Epidermal melanocyte (primary cell): ENCODE measurements around the gene GPRC5D.

ENCODE experiments used
- DNase-seq: peaks from one replicate; pipeline ENCODE4 v3.0.0; 2011; ENCODE audit warnings: low spot score; ENCODE audit not compliant: insufficient read length

Gene GPRC5D

DNA sequence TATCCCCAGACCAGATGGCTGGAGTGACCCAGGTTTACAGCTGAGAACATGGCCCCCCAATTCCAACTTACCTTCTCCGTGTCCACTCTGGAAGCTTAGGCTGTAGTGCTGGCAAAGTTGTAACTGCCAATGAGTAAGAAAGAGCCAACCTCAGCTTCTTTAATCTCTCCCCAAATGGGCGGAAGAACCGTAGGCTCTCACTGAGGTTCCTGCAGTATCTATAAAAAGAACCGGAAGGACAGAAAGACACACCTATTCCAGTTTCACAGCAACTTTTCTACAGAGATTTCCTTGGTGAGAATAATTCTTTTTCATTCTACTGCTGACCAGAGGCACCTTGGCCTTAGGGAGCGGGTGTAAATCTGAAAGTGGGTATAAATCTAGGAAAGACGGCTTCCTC is at the start of gene GPRC5D:
Gene GPRC5D, minus strand, starts transcription at position 135 of the 400 bp plus-strand sequence. CDS start 1,786 bp downstream, outside the sequence.
- no peak for DNase-seq

DNA sequence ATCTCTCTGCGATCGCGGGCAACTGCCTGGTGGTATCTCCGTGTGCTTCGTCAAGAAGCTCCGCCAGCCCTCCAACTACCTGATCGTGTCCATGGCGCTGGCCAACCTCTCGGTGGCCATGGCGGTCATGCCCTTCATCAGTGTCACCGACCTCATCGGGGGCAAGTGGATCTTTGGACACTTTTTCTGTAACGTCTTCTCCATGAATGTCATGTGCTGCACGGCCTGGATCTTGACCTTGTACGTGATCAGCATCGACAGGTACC is 49.7 kb upstream of the GPRC5D start:
- no peak for DNase-seq

DNA sequence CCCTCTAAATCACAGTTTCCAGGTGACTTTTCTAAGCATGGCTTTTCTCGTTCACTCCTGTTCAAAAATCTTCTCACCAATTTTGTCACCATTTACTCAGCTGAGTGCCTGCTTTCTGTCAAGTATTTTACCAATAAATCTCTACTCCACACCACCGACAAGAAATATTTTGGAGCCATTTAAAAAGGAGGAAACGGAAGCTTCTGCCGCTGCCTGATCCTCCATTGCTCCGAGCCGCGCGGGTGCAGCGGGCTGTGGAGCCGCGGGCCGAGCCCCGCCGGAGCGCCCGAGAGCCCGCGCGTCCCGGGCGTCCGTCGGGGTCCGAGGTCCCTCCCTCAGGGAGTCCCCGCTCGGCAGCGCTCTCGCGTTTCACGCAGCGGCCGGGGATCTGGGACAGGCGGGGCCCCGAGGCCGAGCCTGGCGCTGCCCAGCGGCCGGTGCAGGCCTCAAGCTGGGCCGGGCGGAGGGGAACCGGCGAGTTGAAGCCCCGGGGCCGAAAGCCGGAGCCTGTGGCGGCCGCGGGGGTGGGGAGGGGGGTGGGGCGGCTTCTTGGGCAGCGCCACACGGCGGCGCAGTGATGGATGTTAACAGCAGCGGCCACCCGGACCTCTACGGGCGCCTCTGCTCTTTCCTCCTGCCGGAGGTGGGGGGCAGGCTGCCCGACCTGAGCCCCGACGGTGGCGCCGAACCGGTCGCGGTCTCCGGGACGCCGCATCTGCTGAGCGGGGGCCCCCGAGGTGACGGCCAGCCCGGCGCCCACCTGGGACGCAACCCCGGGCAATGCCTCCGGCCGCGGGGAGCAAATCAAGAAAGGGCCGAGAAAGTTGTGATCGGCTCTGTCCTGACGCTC is 49.2 kb upstream of the GPRC5D start:
- peak; percentile 65 for DNase-seq

DNA sequence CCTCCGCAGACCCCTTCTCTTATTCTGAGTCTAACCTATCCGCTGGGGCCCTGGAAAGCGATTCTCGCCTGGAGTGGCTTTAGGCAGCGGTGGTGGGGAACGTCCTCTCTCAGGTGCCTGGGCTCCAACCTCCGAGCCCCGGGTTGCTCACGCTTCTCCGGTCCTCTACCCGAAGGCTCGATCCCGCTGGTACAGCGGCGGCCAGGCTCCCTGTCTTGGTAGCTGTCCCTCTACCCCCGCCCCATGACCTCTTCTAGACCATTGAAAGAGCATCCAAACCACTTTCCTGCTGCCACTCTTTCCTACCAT is 48.6 kb upstream of the GPRC5D start:
- DNase-seq = no peak

DNA sequence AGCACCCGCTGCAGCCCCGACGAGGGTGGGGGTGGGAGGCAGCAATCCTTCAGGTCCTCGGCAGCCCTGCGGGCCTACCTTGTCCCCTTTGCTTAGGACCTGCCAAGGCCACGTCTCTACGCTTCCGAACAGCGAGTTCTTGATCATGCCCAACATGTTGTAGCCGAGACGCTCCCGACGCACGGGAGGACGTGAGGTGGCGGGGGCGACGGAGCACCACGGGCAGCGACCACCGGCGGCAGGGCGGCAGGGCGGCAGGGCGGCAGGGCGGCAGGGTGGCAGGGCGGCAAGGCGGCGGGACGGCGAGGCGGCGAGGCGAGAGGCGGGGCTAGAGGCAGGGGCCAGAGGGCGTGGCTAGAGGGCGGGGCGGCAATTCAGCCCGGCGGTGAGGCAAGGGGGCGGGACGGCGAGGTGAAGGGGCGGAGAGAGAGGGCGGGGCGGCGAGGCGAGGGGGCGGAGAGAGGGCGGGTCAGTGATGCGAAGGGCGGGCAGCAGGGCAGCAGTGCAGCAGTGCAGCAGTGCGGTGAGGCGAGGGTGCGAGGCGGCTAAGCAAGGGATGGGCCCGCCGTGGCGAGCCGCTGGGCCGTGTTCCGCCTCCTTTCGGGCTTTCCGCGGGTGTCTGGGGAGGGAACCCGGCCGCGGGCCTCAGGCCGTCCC is 48.1 kb upstream of the GPRC5D start, which contains the start of gene HEBP1:
Gene HEBP1, minus strand, starts transcription at position 307 of the 657 bp plus-strand sequence. Its CDS starts 151 bp downstream, at position 156.
- peak; percentile 81 for DNase-seq

DNA sequence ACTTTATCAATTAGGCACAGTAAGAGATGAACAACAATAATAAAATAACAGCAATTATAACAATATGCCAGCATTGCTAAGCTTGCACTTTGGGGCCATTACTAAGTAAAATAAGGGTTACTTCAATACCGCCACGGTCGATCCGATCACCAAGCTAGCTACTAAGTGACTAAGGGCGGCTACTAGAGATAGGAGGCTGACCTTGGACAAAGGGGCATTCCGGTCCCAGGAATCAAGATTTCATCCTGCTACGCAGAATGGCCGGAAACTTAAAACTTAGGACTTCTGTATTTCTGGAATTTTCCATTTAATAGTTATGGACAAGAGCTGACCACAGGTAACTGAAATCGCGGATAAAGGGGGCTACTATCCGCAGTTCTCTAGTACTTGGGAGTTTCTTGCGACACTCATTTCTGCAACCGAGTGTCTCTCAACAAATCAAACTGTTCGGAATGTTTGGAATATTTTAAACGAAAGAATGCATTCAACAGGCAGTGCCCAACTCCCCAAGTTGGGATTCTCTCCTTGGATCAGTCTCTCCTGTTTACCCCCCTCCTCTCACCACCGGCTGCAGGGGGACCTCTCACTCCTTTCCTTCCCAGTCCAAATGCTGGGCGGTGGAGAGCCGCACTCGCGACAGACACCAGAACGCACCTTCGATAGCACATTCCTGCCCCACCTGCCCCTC is 47.4 kb upstream of the GPRC5D start:
- DNase-seq = no peak

DNA sequence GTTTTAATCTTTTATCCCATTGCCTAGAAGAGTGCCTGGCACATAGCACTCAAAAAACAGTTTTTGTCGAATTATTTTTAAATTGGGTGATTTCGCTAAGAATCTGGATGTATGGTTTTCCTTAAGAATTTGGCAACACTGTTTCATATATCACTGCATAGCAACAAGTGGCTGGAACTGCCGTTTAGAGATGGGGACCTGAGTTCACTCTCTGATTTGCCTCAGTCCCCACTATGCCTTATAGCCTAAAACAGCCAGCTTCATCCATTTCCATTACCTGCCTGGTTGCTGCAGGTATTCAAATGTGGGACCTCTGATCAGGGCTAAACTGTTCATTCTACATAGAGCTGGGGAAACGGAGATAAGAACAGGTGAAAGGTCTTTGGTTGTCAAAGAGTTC is 46.3 kb upstream of the GPRC5D start:
- no peak for DNase-seq

DNA sequence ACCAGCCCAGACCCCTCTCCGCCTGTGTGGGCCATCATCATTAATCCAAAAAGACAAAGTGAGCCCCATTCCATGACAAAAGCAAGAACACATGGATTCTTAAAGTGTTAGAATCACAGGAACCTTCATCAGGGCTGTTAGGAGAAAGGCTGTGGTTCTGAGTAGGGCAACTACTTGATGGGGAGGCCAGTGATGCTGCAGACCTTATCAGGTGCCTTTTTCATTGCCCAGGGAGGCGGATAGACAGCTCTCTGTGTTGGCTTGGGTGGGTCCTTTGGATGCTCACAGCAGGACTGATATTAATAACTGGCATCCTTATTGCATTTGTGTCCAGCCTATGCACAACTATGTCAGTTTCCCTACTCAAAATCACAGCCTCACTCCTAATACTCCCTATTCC is 45.8 kb upstream of the GPRC5D start:
- DNase-seq = no peak

DNA sequence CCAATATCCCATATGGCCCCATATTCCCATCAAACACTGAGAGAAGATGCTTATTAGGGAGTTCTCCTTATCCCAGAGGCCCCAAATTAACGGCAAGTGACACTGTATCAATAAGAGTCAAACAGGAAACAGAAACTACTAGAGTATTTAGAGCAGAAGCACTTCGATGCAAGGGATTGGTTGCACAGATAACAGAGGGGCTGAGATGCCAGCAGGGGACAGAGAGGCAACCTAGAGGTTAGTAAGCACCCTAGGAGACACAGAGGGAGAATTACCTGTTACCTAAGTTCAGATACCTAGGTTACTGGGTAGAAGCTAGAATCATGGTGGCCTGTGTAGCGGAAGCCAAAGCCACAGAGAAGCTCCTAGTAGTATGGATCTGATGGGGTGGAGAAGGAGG is 45.2 kb upstream of the GPRC5D start:
- no peak for DNase-seq

DNA sequence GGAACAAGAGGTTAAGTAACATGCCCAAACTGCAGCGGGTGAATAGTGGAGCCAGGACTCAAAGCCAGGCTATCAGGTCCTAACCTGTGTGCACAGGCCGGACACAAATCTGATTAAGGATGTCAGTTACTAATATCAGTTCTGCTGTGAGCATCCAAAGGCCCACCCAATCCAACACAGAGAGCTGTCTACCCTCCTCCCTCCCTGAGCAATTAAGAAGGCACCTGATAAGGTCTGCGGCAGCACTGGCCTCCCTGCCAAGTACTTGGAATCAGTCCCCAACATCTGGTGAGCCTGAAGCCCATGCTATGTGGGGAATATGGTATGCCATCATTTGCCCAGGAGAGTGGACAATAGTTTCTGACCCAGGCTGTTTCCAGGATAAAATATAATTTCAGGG is 44.2 kb upstream of the GPRC5D start:
- DNase-seq = no peak

DNA sequence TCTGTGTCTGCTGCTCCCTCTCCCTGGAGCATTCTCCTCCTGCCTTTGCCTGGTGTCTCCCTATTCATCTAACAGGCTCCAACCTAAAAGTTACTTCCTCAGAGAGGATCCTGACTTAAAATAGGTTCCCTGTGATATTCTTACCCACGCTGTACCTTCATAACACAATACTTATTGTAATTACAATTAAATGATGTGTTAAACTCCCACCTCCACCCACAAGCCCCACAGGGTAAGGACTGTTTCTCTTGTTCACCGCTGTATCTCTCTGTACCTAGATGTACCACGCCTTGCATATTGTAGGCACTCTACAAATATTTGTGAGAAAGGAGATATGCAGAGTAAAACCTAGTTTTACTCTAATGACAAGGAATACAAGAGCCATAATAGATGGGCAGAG is 43.1 kb upstream of the GPRC5D start:
- no peak for DNase-seq

DNA sequence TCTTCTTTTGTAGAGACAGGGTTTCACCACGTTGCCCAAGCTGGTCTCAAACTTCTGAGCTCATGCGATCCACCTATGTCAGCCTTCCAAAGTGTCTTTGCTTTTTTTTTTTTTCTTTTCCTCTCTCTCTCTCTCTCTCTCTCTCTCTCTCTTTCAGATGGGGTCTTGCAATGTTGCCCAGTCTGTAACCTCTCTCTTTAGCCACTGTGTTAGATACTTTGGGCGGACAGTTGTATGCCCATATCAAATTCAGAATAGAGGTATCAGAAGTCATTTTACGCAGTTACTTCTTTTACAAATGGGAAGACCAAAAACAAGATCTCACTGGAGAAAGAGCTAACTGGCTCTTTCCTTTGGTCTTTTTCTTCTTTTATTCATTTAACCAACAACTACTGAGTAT is 41.4 kb upstream of the GPRC5D start:
- no peak for DNase-seq

DNA sequence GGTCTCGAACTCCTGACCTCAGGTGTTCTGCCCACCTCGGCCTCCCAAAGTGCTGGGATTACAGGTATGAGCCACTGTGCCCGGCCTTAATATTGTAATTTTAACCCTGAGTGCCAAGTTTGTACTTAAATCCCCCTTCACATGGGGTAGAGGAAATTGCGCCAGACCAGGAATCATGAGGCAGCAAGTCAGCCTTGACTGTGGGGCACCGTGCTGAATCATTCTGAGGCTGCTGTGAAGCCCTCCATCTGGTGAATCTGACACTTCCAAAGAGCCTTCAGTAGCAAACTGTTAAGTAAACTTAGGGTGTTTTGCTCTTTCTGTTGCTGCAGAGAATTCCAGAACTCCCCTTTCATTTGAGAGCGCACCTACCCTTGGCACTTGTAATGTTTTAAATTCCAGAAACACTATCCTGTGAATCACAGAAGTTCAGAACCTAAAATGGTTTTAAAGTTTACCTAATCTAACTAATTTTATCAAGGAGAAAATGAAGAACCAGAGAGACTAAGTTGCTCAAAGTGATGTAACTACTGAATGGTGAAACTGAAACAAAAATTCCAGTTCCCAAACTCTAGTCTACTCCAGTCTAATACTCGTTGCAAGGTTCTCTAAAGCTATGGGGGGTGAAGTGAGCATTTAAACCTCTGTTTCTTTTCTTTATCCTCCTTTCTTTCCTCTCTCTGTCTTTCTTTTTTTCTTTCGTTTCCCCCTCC is 40.6 kb upstream of the GPRC5D start:
- DNase-seq = no peak

DNA sequence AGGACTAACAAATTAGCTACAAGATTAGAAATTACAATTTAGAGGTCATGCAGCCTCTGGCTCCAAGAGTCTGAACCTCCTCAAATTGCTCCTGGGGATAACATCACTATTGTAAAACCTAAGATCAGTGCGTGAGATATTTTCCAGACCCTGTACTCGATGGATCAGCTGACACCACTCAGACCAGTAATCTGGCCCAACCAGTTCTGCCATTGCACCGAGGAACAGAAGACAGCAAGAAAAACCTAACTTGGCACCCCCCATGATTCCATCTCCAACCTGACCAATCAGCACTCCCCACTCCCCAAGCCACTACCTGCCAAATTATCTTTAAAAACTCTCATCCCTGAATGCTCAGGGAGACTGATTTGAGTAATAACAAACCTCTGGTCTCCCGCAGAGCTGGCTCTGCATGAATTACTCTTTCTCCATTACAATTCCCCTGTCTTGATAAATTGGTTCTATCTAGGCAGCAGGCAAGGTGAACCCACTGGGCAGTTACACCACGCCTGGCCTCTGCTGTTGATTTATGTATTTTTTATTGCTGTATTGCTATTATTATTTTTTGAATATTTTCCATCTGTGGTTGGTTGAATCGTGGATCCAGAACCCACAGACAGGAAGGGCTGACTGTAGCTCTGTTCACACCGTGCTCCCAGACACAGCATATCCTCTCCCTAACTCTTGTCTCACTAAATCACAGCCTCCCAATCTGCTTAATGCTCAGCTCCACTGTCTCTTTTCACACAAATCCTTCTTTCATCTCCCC is 38.9 kb upstream of the GPRC5D start:
- DNase-seq = no peak

DNA sequence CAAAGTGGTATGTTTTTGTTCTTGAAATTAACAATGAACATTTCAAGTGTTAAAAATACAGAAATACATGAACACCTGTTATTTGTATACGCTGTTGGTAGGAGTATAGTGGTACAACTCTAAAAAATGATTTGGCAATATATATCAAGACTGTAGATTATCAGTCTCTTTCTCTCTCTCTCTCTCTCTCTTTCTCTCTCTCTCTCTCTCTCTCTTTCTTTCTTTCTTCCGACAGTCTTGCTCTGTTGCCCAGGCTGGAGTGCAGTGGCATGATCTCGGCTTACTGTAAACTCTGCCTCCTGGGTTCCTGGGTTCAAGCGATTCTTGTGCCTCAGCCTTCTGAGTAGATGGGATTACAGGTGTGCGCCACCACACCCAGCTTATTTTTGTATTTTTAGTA is 35.5 kb upstream of the GPRC5D start:
- no peak for DNase-seq

DNA sequence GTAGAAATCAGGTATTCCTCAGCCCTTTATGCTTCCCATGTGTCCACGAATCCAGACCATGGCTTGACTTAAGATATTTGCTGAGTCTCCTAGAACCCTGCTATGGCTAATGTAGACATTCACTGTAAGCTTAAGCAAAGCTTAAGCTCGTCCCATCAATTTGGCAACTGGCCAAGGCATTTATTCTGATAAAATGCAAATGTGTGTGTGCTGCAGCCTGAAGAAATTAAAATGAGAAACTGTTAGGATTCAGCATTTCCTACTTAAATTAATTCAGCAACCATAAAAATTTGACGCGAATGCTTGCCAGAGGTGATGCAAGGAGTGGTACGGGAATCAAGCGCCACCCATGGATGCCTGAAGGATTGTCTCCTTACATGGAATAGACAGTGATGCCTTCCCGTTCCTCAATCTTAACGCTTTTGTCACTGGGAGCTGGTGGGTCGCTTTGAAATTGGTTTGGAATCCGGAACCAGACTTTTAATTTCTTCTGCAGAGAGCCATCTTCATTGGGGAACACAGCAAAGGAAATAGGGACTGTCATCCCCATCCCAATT is 34.9 kb upstream of the GPRC5D start:
- no peak for DNase-seq

DNA sequence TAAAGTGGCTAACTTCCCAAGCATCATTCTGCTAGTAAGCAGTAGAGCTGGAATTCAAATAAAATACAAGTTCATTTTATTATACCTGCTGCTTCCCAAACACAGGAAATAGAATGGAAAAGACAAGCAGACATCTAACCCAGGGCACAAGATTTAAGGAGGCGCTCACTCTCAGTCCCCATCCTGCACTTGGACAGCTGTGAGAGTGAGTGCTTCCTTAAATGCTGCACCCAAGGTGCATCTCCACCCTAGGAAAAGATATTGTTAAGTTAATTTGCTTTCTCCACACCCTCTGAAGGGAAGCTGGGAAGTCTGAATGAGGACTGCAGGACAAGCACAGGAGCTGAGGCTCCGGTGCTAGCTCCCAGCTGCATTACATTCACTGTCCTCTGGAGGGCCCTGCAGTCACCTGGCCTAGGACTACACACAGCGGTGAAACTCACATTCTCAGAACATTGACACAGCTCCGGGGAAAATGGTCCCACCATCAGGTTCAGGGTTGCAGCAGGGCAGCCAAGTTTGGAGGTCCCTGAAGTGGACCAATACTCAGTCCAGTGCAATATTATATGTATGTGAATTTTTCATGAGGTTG is 33.9 kb upstream of the GPRC5D start:
- no peak for DNase-seq

DNA sequence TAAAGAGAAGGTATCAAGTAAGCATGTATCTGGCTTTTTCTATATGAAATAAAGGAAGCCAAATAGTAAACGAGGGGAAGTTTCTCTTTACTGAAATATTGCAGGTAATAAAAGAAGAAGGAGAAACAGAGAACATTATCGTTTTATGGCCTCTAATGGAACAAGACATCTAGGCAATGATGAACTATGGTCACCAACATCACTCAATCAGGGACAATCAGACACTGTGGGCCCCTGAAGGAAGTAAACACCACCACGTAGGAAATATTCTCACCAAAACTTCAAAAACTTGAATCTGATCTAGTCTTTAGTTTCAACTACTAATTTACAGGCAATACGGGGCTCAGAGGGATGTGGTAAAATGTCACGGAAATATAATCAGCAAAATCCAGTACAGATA is 32.2 kb upstream of the GPRC5D start:
- no peak for DNase-seq

DNA sequence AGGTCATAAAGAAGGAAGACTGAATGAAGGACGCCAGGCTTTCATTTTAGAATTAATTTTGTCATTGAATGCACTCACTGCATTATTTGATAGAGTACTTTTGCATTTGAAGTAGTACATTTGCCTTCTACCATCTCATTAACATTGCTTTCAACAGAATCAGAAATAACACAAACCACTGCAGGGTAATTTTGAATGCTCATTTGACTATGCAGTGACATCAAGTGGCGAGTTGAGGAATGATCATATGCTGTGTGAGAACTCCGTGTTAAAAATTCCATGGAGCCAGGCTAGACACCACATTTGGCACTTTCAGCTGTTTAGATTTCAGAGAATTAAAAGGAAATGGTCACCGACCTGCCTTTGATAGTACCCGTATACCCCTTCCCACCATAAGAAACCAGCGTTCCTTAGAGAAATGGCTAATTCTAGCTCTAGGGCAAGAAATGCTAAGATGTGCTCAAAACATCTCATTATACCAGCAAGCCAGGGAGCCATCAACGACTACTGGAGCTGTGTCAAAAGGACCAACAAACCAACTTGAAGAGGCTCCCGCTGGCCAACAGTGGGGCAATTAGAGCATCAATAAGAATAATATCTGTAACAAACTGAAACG is 31.6 kb upstream of the GPRC5D start:
- peak; percentile 54 for DNase-seq

DNA sequence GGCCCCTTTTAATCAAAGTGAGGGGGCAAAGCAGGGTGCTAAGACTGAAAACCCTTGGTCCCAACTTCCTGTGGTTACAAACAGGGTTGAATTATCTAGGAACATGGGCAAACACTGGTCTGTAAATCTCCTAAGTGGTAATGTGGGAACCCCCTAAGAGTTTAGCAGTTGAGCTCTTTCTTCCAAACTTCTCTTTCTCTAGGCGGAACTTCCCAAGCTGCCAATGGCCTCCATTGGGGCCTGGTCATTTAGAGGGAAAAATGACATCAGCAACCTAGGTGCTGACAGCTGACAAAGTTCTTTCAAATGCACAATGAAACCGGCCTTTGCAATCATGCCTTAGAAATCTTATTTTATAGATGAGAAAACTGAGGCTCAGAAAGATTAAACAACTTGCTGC is 30.4 kb upstream of the GPRC5D start:
- DNase-seq = no peak
